Mucosa of rectum (tissue), 2 donors: ENCODE data around the gene MTMR10.
A peak's percentile ranks its signal among the peaks of the same experiment; 100 is the strongest.

Source experiments
- H3K27ac ChIP-seq, 2 donors: one replicate each; pipeline ENCODE4 v1.7.0; 2013; ENCODE audit warnings: inconsistent platforms in 2 of 2, low read depth in 2 of 2, low read length in 2 of 2
- H3K27me3 ChIP-seq, 2 donors: one replicate each; pipeline ENCODE4 v1.7.0; 2013; ENCODE audit warnings: low read length in 2 of 2; ENCODE audit not compliant: control insufficient read depth in 2 of 2, insufficient read depth in 2 of 2
- H3K36me3 ChIP-seq, 2 donors: one replicate each; pipeline ENCODE4 v1.7.0; 2013; ENCODE audit warnings: low read length in 2 of 2; ENCODE audit not compliant: control insufficient read depth in 2 of 2, insufficient read depth in 2 of 2
- H3K4me1 ChIP-seq, 2 donors: one replicate each; pipeline ENCODE4 v1.7.0; 2013; ENCODE audit warnings: low read length in 2 of 2, mild to moderate bottlenecking in 1 of 2; ENCODE audit not compliant: control insufficient read depth in 2 of 2, insufficient read depth in 2 of 2
- H3K4me3 ChIP-seq, 2 donors: one replicate each; pipeline ENCODE4 v1.7.0; 2013; ENCODE audit warnings: low read length in 2 of 2
- H3K9ac ChIP-seq, 2 donors: one replicate each; pipeline ENCODE4 v1.7.0; 2013; ENCODE audit warnings: low read length in 2 of 2, low read depth in 1 of 2, mild to moderate bottlenecking in 1 of 2
- H3K9me3 ChIP-seq, 2 donors: one replicate each; pipeline ENCODE4 v1.7.0; 2013; ENCODE audit warnings: low read length in 2 of 2; ENCODE audit not compliant: control insufficient read depth in 2 of 2
- donor health status: healthy.
- donor health status: Normal muscosa, but diverticular disease.

The MTMR10 gene

GRCh38 chr15:31014608-31014925 is 23.1 kb upstream of the MTMR10 start:
- Histone ChIP-seq H3K9me3 (no peaks in the 10 kb centered on the region), H3K9ac (no peak overlapping the region), H3K4me1 (peaks cover 0 to 3% of the 10 kb centered on the region in 2 donors), H3K27me3 (no peaks in the 10 kb centered on the region), H3K36me3 (no peaks in the 10 kb centered on the region), H3K4me3 (no peak overlapping the region), H3K27ac (no peak overlapping the region)

GRCh38 chr15:31013863-31014607 is 22.6 kb upstream of the MTMR10 start:
- Histone ChIP-seq H3K27ac (no peak overlapping the region), H3K9me3 (no peaks in the 10 kb centered on the region), H3K9ac (no peak overlapping the region), H3K36me3 (no peaks in the 10 kb centered on the region), H3K27me3 (no peaks in the 10 kb centered on the region), H3K4me3 (no peak overlapping the region), H3K4me1 (peaks cover 0 to 3% of the 10 kb centered on the region in 2 donors)

GRCh38 chr15:31012455-31012854 is 21.0 kb upstream of the MTMR10 start:
- Histone ChIP-seq H3K27ac (no peak overlapping the region), H3K9ac (no peak overlapping the region), H3K4me3 (no peak overlapping the region), H3K4me1 (peaks cover 0 to 3% of the 10 kb centered on the region in 2 donors), H3K36me3 (no peaks in the 10 kb centered on the region), H3K9me3 (no peaks in the 10 kb centered on the region), H3K27me3 (no peaks in the 10 kb centered on the region)

- H3K27ac ChIP-seq: no peak overlapping the region
- H3K9me3 ChIP-seq: no peaks in the 10 kb centered on the region
- H3K27me3 ChIP-seq: no peaks in the 10 kb centered on the region
- no peak overlapping the region for H3K4me3 ChIP-seq
- no peak overlapping the region for H3K9ac ChIP-seq
- H3K36me3 ChIP-seq: no peaks in the 10 kb centered on the region
- H3K4me1 ChIP-seq: peaks cover 0 to 3% of the 10 kb centered on the region in 2 donors
These were observed 18.6 kb upstream of the MTMR10 start for GRCh38 chr15:31010036-31010435.

GRCh38 chr15:31005660-31006059 is 14.2 kb upstream of the MTMR10 start:
- no peak overlapping the region for H3K27ac ChIP-seq
- H3K36me3 ChIP-seq: no peaks in the 10 kb centered on the region
- no peak overlapping the region for H3K9ac ChIP-seq
- H3K27me3 ChIP-seq: no peaks in the 10 kb centered on the region
- H3K4me1 ChIP-seq: no peaks in the 10 kb centered on the region
- no peaks in the 10 kb centered on the region for H3K9me3 ChIP-seq
- no peak overlapping the region for H3K4me3 ChIP-seq

GRCh38 chr15:31004220-31004733 is 12.8 kb upstream of the MTMR10 start:
- H3K9me3 ChIP-seq: no peaks in the 10 kb centered on the region
- no peak overlapping the region for H3K9ac ChIP-seq
- H3K27me3 ChIP-seq: no peaks in the 10 kb centered on the region
- H3K27ac ChIP-seq: no peak overlapping the region
- no peaks in the 10 kb centered on the region for H3K4me1 ChIP-seq
- no peak overlapping the region for H3K4me3 ChIP-seq
- H3K36me3 ChIP-seq: no peaks in the 10 kb centered on the region

- Histone ChIP-seq H3K9ac (no peak overlapping the region), H3K27me3 (no peaks in the 10 kb centered on the region), H3K27ac (no peak overlapping the region), H3K4me3 (no peak overlapping the region), H3K9me3 (no peaks in the 10 kb centered on the region), H3K36me3 (no peaks in the 10 kb centered on the region), H3K4me1 (no peaks in the 10 kb centered on the region)
These were observed 10.3 kb upstream of the MTMR10 start for GRCh38 chr15:31001702-31002101.

GRCh38 chr15:30999729-31000128 is 8.3 kb upstream of the MTMR10 start:
- H3K27me3 ChIP-seq: no peaks in the 10 kb centered on the region
- H3K27ac ChIP-seq: no peak overlapping the region
- no peak overlapping the region for H3K9ac ChIP-seq
- H3K4me3 ChIP-seq: no peak overlapping the region
- no peaks in the 10 kb centered on the region for H3K4me1 ChIP-seq
- H3K9me3 ChIP-seq: no peaks in the 10 kb centered on the region
- no peaks in the 10 kb centered on the region for H3K36me3 ChIP-seq

GRCh38 chr15:30997270-30997669 is 5.8 kb upstream of the MTMR10 start:
- no peaks in the 10 kb centered on the region for H3K36me3 ChIP-seq
- no peak overlapping the region for H3K4me3 ChIP-seq
- no peaks in the 10 kb centered on the region for H3K9me3 ChIP-seq
- no peak overlapping the region for H3K27ac ChIP-seq
- H3K27me3 ChIP-seq: no peaks in the 10 kb centered on the region
- H3K9ac ChIP-seq: no peak overlapping the region
- peaks cover 2 to 4% of the 10 kb centered on the region in 2 donors for H3K4me1 ChIP-seq

GRCh38 chr15:30992249-30992864 is 929 bp upstream of the MTMR10 start:
- Histone ChIP-seq H3K9ac (peak overlapping the region; percentile 95 to 99), H3K27ac (peak overlapping the region; percentile 98), H3K27me3 (no peaks in the 10 kb centered on the region), H3K4me1 (peaks cover 14 to 22% of the 10 kb centered on the region in 2 donors), H3K4me3 (peak overlapping the region; percentile 77 to 94), H3K9me3 (no peaks in the 10 kb centered on the region), H3K36me3 (no peaks in the 10 kb centered on the region)
